Retinal pigment epithelial cell (primary cell): ENCODE measurements around the gene FTO.
A peak's percentile ranks its signal among the peaks of the same experiment; 100 is the strongest.

Source experiments
- DNase-seq: peaks from one replicate; pipeline ENCODE4 v3.0.0-alpha.2; 2010; ENCODE audit warnings: low read depth
- H3K4me3 ChIP-seq: 2 replicates; pipeline ENCODE4 v1.5.1; 2011; ENCODE audit warnings: mild to moderate bottlenecking, low read length, control low read depth, moderate library complexity
- TF ChIP-seq, protein P1 (sequence below): conservative IDR thresholded peaks from 2 replicates; pipeline ENCODE4 v1.5.1; 2011; ENCODE audit warnings: low read depth, low read length, control low read depth, inconsistent platforms

Gene FTO

GRCh38 chr16:53703590-53704444, at the start of gene FTO, which contains the start of gene RPGRIP1L:
TSS of gene FTO (plus strand) at chr16:53704156.
TSS of gene RPGRIP1L (minus strand) at chr16:53703859. CDS start at chr16:53700723, 3,136 bp downstream.
- peak within 1 kb of the TSS; percentile 93 for H3K4me3 ChIP-seq
- DNase-seq = peak; percentile 96
- TF ChIP-seq, protein P1, sequence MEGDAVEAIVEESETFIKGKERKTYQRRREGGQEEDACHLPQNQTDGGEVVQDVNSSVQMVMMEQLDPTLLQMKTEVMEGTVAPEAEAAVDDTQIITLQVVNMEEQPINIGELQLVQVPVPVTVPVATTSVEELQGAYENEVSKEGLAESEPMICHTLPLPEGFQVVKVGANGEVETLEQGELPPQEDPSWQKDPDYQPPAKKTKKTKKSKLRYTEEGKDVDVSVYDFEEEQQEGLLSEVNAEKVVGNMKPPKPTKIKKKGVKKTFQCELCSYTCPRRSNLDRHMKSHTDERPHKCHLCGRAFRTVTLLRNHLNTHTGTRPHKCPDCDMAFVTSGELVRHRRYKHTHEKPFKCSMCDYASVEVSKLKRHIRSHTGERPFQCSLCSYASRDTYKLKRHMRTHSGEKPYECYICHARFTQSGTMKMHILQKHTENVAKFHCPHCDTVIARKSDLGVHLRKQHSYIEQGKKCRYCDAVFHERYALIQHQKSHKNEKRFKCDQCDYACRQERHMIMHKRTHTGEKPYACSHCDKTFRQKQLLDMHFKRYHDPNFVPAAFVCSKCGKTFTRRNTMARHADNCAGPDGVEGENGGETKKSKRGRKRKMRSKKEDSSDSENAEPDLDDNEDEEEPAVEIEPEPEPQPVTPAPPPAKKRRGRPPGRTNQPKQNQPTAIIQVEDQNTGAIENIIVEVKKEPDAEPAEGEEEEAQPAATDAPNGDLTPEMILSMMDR = no peak

- no peak for DNase-seq
- H3K4me3 ChIP-seq = no peak overlapping the region
- TF ChIP-seq, protein P1 = no peak
Observed at GRCh38 chr16:53654946-53655345, 49.0 kb upstream of the FTO start.

GRCh38 chr16:53662072-53662471, 41.9 kb upstream of the FTO start:
- no peak overlapping the region for H3K4me3 ChIP-seq
- DNase-seq = no peak
- TF ChIP-seq, protein P1 = no peak

DNA sequence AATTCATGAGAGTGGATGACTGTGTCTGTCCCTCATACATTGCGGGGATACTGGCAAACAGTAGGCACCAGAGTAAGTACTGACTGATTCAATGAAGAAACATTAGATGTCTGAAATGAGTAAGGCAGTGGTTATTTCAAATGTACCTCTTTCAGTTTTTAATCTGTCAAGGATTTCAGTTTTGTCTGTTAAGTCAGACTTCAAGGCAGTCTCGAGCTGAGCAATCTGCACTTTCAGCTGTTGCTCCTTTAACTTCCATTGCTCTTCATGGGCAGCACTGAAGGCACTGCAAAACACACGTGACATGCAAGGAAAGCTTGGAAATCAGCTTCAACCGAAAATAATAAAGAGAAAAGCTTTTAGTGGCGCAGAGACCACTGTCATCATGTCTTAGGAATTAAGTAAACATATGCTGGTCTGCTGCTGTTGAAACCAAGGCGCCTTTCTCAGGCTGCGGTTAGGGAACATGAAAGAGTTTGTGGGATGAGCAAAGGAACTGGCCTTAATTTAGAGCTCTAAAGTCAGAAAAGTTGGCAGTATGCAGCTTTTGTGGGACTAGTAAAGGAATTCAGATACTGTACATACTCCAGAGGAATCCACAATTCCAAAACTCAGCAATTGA, 39.1 kb upstream of the FTO start:
- TF ChIP-seq, protein P1 = no peak
- no peak for DNase-seq

DNA sequence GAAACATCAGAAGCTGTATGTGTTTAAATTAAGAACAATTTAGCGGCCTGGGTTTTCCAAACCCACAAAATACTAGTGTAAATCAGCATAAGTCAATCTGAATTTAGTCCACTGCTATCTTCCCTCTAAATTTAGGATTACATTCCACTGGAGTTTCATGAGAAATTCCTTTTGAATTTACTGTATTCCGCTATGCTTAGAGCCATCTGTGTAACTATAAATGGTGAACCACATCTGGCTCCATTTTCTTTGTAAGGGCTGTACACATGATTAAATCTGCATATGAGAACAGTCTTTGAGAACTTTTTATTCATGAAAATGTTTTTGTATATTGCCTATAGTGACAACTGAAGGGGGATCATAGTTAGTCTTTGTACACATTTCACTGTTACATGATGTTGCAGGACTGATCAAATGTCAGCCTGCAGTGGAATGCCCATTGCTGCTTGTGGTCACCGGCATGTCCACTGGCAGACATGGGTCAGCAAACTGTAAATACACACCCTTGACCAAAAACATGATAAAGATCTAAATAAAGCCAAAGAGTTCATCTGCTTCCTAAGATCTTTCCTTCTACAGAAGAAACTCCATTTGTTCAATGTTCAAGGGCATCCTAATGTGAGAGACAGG, 37.1 kb upstream of the FTO start:
- no peak for DNase-seq
- TF ChIP-seq, protein P1 = no peak
- no peak overlapping the region for H3K4me3 ChIP-seq

More for the DNA sequence above, 39.1 kb upstream of the FTO start:
- no peak overlapping the region for H3K4me3 ChIP-seq

DNA sequence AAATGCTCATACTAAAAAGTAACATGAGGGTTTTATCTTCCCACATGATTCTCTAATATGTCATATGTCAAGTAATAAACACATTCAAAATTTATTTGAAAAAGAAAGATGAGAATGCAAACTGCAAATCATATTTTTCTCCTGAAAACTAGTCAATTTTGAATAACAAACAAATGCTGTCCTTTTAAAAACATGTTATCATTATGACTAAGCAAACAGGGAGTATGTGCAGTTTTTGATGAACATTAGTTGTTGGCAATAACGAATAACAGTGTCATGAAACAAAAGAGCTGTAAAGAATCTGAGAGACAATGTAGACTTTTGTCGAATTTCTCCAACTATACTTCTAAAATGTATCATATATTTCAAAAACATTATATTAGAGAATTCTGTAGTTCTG, 35.1 kb upstream of the FTO start:
- TF ChIP-seq, protein P1 = no peak
- H3K4me3 ChIP-seq = no peak overlapping the region
- DNase-seq = no peak
